RWPE1 (cell line): Measurements from ENCODE around the gene C1orf21.

Experiments
- CTCF ChIA-PET: fragments of 350-600 bp; sonication (Branson Sonifier 250); formaldehyde crosslinking; extraction: SDS; loops from one replicate; lab custom pipeline; 2021; lab: Yijun Ruan, JAX
- POLR2A ChIA-PET: fragments of 400-600 bp; formaldehyde crosslinking; extraction: SDS; loops from one replicate; lab custom pipeline; 2020; ENCODE audit warnings: antibody characterized with exemption; ENCODE audit not compliant: low non-redundant PET; lab: Yijun Ruan, JAX
- DNase-seq: peaks from one replicate; pipeline ENCODE4 v3.0.0; 2012; ENCODE audit warnings: low spot score
- H3K27ac ChIP-seq: fragments of 450-650 bp; 2 replicates; pipeline ENCODE4 v1.5.1; 2017
- TF ChIP-seq, protein P1 (sequence below): fragments of 450-650 bp; conservative IDR thresholded peaks from 2 replicates; pipeline ENCODE4 v1.5.1; 2017; ENCODE audit warnings: low read depth, mild to moderate bottlenecking

The C1orf21 gene

DNA sequence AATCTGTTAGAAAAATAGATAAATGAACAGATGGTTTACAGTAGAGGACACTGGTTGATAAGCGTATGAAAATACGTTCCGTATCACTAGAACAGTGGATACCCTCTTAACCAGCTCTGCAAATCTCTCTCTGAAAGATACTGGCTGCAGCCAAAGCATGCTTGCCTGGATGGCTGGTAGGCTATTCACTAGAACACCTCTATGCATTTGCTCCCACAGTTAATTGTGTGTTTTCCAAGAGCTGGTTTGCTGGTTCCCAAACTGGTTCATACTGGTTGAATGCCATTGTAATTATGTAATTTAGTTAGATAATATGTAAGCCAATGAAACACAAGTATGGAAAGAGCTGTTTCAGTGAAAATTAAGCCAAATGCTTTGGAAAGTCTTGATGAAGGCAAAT lies 126.6 kb downstream of the C1orf21 start:
- POLR2A ChIA-PET, result no interaction called here
- TF ChIP-seq, protein P1, sequence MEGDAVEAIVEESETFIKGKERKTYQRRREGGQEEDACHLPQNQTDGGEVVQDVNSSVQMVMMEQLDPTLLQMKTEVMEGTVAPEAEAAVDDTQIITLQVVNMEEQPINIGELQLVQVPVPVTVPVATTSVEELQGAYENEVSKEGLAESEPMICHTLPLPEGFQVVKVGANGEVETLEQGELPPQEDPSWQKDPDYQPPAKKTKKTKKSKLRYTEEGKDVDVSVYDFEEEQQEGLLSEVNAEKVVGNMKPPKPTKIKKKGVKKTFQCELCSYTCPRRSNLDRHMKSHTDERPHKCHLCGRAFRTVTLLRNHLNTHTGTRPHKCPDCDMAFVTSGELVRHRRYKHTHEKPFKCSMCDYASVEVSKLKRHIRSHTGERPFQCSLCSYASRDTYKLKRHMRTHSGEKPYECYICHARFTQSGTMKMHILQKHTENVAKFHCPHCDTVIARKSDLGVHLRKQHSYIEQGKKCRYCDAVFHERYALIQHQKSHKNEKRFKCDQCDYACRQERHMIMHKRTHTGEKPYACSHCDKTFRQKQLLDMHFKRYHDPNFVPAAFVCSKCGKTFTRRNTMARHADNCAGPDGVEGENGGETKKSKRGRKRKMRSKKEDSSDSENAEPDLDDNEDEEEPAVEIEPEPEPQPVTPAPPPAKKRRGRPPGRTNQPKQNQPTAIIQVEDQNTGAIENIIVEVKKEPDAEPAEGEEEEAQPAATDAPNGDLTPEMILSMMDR, result no peak
- DNase-seq, result no peak
- CTCF ChIA-PET, result interaction anchor here (1.4 kb wide), 1 partner anchor 438 kb away, joined by 3 read pairs; no protein-coding TSS in a partner anchor
- H3K27ac ChIP-seq, result no peak overlapping the region

DNA sequence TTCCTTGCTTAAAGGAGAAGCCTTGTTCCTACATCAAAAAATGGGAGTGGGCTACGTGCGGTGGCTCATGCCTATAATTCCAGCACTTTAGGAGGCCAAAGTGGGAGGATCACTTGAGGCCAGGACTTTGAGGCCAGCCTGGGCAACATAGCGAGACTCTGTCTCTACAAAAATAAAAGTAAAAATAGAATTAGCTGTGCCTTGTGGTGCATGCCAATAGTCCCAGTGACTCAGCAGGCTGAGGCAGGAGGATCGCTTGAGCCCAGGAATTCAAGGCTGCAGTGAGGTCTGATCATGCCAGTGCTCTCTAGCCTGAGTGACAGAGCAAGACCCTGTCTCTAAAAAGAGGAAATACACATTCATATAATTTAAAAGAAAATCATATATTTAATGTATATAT lies 127.1 kb downstream of the C1orf21 start:
- TF ChIP-seq, protein P1, result no peak
- CTCF ChIA-PET, result interaction anchor here (1.4 kb wide), 1 partner anchor 438 kb away, joined by 3 read pairs; no protein-coding TSS in a partner anchor
- POLR2A ChIA-PET, result no interaction called here
- peak overlapping the region; percentile 44 for H3K27ac ChIP-seq
- no peak for DNase-seq

DNA sequence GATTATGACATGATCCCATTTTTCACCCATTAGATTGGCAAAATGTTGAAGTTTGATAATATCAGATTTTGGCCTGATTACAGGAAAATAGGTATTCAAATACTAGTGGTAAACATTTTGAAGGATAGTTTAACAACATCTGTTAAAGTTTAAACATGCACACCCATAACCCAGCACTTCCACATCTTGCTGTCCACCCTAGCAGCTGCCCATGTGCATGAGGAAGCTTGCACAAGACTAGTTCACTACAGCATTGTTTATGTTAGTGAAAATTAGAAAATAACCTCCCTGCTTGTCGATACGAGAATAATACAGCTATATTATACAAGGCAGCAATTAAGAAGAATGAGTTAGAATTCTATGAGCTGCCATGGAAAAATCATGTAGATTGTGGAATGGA lies 127.6 kb downstream of the C1orf21 start:
- CTCF ChIA-PET, result interaction anchor here (0.7 to 1.4 kb wide), 2 partner anchors 59 to 439 kb away, joined by 3 to 4 read pairs; no protein-coding TSS in a partner anchor
- TF ChIP-seq, protein P1, result no peak
- POLR2A ChIA-PET, result no interaction called here
- H3K27ac ChIP-seq, result no peak overlapping the region
- DNase-seq, result no peak

DNA sequence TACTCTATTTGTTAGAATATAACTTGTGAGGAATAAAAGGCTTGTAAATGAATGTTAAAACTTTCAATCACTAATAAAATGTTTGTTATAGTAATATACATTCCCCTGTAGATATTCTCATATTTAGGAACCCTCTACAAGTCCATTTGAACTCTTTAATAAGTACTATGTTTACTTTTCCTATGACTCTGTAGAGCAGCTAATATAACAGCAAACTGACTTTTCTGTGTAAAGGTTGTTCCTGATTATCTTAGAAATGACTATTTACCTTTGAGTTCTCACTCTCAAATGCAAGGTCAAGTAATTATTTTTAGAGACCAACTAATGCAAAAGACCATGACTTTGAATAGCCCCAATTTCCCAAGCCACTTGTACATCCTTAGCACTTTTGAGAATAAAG lies 130.3 kb downstream of the C1orf21 start:
- ChIA-PET POLR2A (no interaction called here), CTCF (no interaction called here)
- DNase-seq, result no peak
- no peak overlapping the region for H3K27ac ChIP-seq
- TF ChIP-seq, protein P1, result no peak

DNA sequence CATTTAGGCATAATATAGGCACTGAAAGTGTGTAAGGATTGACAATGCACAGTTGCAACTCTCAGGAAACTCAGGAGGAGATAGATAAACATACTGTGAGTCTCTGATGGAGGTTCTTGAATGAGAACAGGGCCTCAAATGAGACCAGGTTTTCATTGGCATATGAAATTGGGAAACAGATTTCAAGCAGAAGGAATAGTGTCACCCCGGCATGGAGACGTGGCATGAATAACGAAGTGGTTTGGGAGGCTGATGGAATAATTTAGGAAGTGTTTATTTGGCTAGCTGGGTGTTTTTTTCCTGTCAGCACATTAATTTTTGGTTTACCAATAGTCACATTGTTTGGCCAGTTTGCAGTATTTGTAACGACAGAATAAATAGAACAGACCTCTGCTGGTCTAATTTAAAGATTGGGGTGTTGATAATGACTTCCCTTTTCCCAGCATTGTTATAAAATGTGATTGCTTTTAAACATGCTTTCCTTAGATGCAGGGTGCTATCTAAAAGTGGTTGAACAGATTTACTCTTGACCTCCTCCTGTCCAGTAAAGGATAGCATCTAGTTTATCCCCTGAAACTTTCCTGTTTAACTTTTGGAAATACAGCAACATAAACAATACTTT lies 132.0 kb downstream of the C1orf21 start:
- ChIA-PET POLR2A (no interaction called here), CTCF (no interaction called here)
- H3K27ac ChIP-seq, result no peak overlapping the region

DNA sequence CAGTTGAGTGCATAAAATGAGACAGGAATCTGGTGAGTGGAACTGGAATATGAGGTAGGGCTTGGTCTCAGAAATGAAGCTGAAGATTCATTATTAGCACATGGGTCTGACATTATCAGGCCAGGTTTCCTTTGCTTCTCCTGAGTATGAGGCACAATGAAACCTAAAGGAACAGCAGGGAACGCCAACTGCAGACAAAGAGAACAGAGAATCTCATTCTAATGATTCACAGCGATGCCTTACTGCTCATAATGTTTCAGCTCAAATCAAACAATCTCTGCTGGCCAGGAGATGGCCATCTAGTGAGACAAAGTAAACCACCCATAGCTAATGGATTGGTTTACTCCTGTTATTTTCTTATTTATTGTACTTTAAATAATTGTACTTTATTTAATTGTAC lies 133.5 kb downstream of the C1orf21 start:
- CTCF ChIA-PET, result no interaction called here
- TF ChIP-seq, protein P1, result no peak
- no peak overlapping the region for H3K27ac ChIP-seq
- POLR2A ChIA-PET, result no interaction called here
- no peak for DNase-seq

More for the DNA sequence above, 132.0 kb downstream of the C1orf21 start:
- no peak for DNase-seq
- TF ChIP-seq, protein P1, result no peak
